ENCODE measurements around the gene BRINP3. TPM values are rescaled to one million over a fixed set of nuclear protein-coding genes. Genes with fewer than 3 reads are reported as not detected.

Gene BRINP3
- total and polyA plus RNA-seq, 12 donors: 0.10 to 3.0 (median 0.83) TPM; not detected in 5

GRCh38 chr1:190104961-190105360 is 372.7 kb downstream of the BRINP3 start:
- Histone ChIP-seq H3K9me3 (replicated peaks in 1 of 3) (peaks cover 0 to 6% (median 0%) of the 10 kb centered on the region in 3 donors), H3K4me3 (no peak overlapping the region), H3K4me1 (replicated peaks in 1 of 2) (no peaks in the 10 kb centered on the region), H3K27ac (no peak overlapping the region), H3K36me3 (replicated peaks in 1 of 2) (no peaks in the 10 kb centered on the region), H3K27me3 (no peaks in the 10 kb centered on the region)
- intact Hi-C loops (cut with DNase I): no loop called here
- WGBS, 4 donors: 46 to 55% (median 52%) methylated on average over 1 of the region's 1 CpG
- no peak for TF ChIP-seq CTCF (IDR thresholded peaks at IDR 0.05)
- no peak for TF ChIP-seq POLR2A (IDR thresholded peaks at IDR 0.05)
- DNase-seq: no peak

GRCh38 chr1:190102757-190103326 is 374.8 kb downstream of the BRINP3 start:
- Histone ChIP-seq H3K4me3 (no peak overlapping the region), H3K27me3 (no peaks in the 10 kb centered on the region), H3K27ac (no peak overlapping the region), H3K36me3 (replicated peaks in 1 of 2) (no peaks in the 10 kb centered on the region), H3K9me3 (replicated peaks in 1 of 3) (peaks cover 0 to 6% (median 0%) of the 10 kb centered on the region in 3 donors), H3K4me1 (replicated peaks in 1 of 2) (no peaks in the 10 kb centered on the region)
- no peak for TF ChIP-seq POLR2A (IDR thresholded peaks at IDR 0.05)
- TF ChIP-seq CTCF (IDR thresholded peaks at IDR 0.05): no peak
- no peak for DNase-seq
- 58 to 72% (median 65%) methylated on average over 5 of the region's 5 CpGs for WGBS, 4 donors
- intact Hi-C loops (cut with DNase I): no loop called here

DNA sequence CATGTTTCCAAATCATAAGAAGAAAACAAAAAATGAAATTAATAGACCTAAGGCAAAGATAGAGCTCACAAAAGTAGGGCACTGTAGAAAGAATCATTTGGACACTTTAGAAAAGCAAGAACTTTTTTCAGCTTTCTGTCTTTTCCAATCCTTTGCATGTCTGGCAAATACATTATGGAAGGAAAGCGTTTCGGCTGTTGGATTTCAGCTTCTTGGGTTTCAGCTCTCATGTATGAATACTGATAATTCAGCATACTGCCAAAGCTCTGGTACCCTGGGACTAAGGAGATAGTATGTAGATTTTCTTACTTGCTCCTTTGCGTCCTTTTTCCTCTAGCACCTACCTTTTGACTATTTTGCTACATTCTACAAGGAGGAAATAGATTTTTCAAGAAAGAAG is 375.9 kb downstream of the BRINP3 start:
- TF ChIP-seq CTCF (IDR thresholded peaks at IDR 0.05): no peak
- TF ChIP-seq POLR2A (IDR thresholded peaks at IDR 0.05): no peak
- DNase-seq: no peak
- H3K36me3 ChIP-seq (replicated peaks in 1 of 2): no peaks in the 10 kb centered on the region
- intact Hi-C loops (cut with DNase I): no loop called here
- H3K27ac ChIP-seq: no peak overlapping the region
- no peaks in the 10 kb centered on the region for H3K27me3 ChIP-seq
- 78 to 88% (median 80%) methylated on average over 3 of the region's 3 CpGs for WGBS, 4 donors
- peaks cover 0 to 6% (median 0%) of the 10 kb centered on the region in 3 donors for H3K9me3 ChIP-seq (replicated peaks in 1 of 3)
- H3K4me1 ChIP-seq (replicated peaks in 1 of 2): no peaks in the 10 kb centered on the region
- no peak overlapping the region for H3K4me3 ChIP-seq

GRCh38 chr1:190098756-190099155 is 378.9 kb downstream of the BRINP3 start:
- DNase-seq: no peak
- WGBS, 4 donors: 78 to 87% (median 86%) methylated on average over 18 to 22 of the region's 22 CpGs
- Histone ChIP-seq H3K27me3 (no peaks in the 10 kb centered on the region), H3K4me3 (no peak overlapping the region), H3K36me3 (replicated peaks in 1 of 2) (no peaks in the 10 kb centered on the region), H3K4me1 (replicated peaks in 1 of 2) (no peaks in the 10 kb centered on the region), H3K9me3 (replicated peaks in 1 of 3) (peaks cover 0 to 6% (median 0%) of the 10 kb centered on the region in 3 donors), H3K27ac (no peak overlapping the region)
- intact Hi-C loops (cut with DNase I): no loop called here
- no peak for TF ChIP-seq POLR2A (IDR thresholded peaks at IDR 0.05)
- no peak for TF ChIP-seq CTCF (IDR thresholded peaks at IDR 0.05)

Measured in adrenal gland (tissue), 12 donors.